ENCODE data around the gene RND2.

GRCh38 chr17:42992872-42993271, 32.2 kb upstream of the RND2 start:
- TF ChIP-seq EZH2 (IDR thresholded peaks at IDR 0.05; ENCODE audit: low read depth, unreplicated experiment) (no peak), REST (IDR thresholded peaks at IDR 0.05; ENCODE audit: unreplicated experiment) (no peak), EZH2phosphoT487 (IDR thresholded peaks at IDR 0.05; ENCODE audit: unreplicated experiment) (no peak), CREB1 (CRISPR knock-in tag; IDR thresholded peaks at IDR 0.05; ENCODE audit: low read depth) (no peak), POLR2AphosphoS5 (IDR thresholded peaks at IDR 0.05; ENCODE audit: low read depth) (no peak)
- TF ChIP-seq, protein P1, sequence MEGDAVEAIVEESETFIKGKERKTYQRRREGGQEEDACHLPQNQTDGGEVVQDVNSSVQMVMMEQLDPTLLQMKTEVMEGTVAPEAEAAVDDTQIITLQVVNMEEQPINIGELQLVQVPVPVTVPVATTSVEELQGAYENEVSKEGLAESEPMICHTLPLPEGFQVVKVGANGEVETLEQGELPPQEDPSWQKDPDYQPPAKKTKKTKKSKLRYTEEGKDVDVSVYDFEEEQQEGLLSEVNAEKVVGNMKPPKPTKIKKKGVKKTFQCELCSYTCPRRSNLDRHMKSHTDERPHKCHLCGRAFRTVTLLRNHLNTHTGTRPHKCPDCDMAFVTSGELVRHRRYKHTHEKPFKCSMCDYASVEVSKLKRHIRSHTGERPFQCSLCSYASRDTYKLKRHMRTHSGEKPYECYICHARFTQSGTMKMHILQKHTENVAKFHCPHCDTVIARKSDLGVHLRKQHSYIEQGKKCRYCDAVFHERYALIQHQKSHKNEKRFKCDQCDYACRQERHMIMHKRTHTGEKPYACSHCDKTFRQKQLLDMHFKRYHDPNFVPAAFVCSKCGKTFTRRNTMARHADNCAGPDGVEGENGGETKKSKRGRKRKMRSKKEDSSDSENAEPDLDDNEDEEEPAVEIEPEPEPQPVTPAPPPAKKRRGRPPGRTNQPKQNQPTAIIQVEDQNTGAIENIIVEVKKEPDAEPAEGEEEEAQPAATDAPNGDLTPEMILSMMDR (conservative IDR thresholded peaks at IDR 0.05; ENCODE audit: low read depth in 2 of 2) = no peak

Data from GM23338 (cell line).